Right ventricle myocardium superior (tissue), 1 donor: ENCODE data around the gene TSR1. TPM values are rescaled to one million over a fixed set of nuclear protein-coding genes. Genes with fewer than 3 reads are reported as not detected.

Experiments used
- ATAC-seq: fragments of 200-7000 bp; cut with Tn5 transposase; one replicate; pipeline ENCODE4 v1.9.1; 2020; ENCODE audit warnings: mild to moderate bottlenecking; ENCODE audit not compliant: poor library complexity
- DNase-seq: peaks from one replicate; pipeline ENCODE4 v3.0.0-alpha.2; 2020
- intact Hi-C: fragments of 100-400 bp; cut with DNase I; formaldehyde crosslinking; loops from one replicate; pipeline ENCODE4 v1.11.2; 2022
- total RNA-seq: library from RNA; stranded (reverse); fragmentation: NEBNext Ultra II Directional; extraction: Animal tissue kit (Norgen Biotek cat#: 25700); gene quantifications from one replicate; pipeline ENCODE4 v1.2.1, GENCODE V29; 2021
- donor health status: DM: no; HTN: yes; CAD: no; lungs with severe emphysema.

TSR1 gene
- total RNA-seq, 1 donor from 2014 or later = 19.4 TPM

- DNase-seq (no peak), ATAC-seq (no peak)
- intact Hi-C loops = no loop called here
Measured at GRCh38 chr17:2371183-2372130, 35.2 kb upstream of the TSR1 start.

GRCh38 chr17:2370211-2370589 lies 33.9 kb upstream of the TSR1 start:
- intact Hi-C loops = no loop called here
- ATAC-seq = no peak
- no peak for DNase-seq

- ATAC-seq (peak; percentile 15), DNase-seq (no peak)
- intact Hi-C loops = no loop called here
Measured at GRCh38 chr17:2369551-2370210, 33.4 kb upstream of the TSR1 start.

GRCh38 chr17:2369039-2369438 lies 32.8 kb upstream of the TSR1 start:
- no peak for DNase-seq
- no peak for ATAC-seq
- intact Hi-C loops = no loop called here

- intact Hi-C loops = no loop called here
- DNase-seq (no peak), ATAC-seq (peak; percentile 28)
Measured at GRCh38 chr17:2368359-2368758, 32.1 kb upstream of the TSR1 start.

GRCh38 chr17:2366747-2367494 lies 30.7 kb upstream of the TSR1 start:
- ATAC-seq = no peak
- intact Hi-C loops = no loop called here

GRCh38 chr17:2365132-2365531 lies 28.9 kb upstream of the TSR1 start:
- intact Hi-C loops = no loop called here
- ATAC-seq = no peak

More at GRCh38 chr17:2366747-2367494, 30.7 kb upstream of the TSR1 start:
- DNase-seq = no peak

GRCh38 chr17:2364763-2365116 lies 28.5 kb upstream of the TSR1 start:
- no peak for ATAC-seq
- no peak for DNase-seq
- intact Hi-C loops = no loop called here

More at GRCh38 chr17:2365132-2365531, 28.9 kb upstream of the TSR1 start:
- no peak for DNase-seq

- intact Hi-C loops = no loop called here
- ATAC-seq = peak; percentile 80
- DNase-seq = peak; percentile 78
Measured at GRCh38 chr17:2363851-2364762, 27.9 kb upstream of the TSR1 start.

GRCh38 chr17:2363318-2363717 lies 27.1 kb upstream of the TSR1 start:
- intact Hi-C loops = no loop called here
- DNase-seq (no peak), ATAC-seq (no peak)

- no peak for DNase-seq
- no peak for ATAC-seq
- intact Hi-C loops = no loop called here
Measured at GRCh38 chr17:2362881-2363280, 26.6 kb upstream of the TSR1 start.

GRCh38 chr17:2362416-2362815 lies 26.2 kb upstream of the TSR1 start:
- intact Hi-C loops = no loop called here
- DNase-seq = no peak
- ATAC-seq = no peak

GRCh38 chr17:2362016-2362415 lies 25.8 kb upstream of the TSR1 start:
- no peak for DNase-seq

GRCh38 chr17:2361010-2361760 lies 24.9 kb upstream of the TSR1 start:
- intact Hi-C loops = no loop called here
- ATAC-seq = no peak
- DNase-seq = no peak

More at GRCh38 chr17:2362016-2362415, 25.8 kb upstream of the TSR1 start:
- intact Hi-C loops = no loop called here
- ATAC-seq = no peak

GRCh38 chr17:2357931-2358434 lies 21.7 kb upstream of the TSR1 start:
- no peak for DNase-seq
- no peak for ATAC-seq
- intact Hi-C loops = no loop called here

GRCh38 chr17:2357237-2357636 lies 21.0 kb upstream of the TSR1 start:
- DNase-seq = no peak

GRCh38 chr17:2354311-2354710 lies 18.1 kb upstream of the TSR1 start:
- DNase-seq (no peak), ATAC-seq (no peak)
- intact Hi-C loops = no loop called here

More at GRCh38 chr17:2357237-2357636, 21.0 kb upstream of the TSR1 start:
- intact Hi-C loops = no loop called here
- ATAC-seq = no peak
